ENCODE results near the gene TMEM198.

Gene TMEM198

DNA sequence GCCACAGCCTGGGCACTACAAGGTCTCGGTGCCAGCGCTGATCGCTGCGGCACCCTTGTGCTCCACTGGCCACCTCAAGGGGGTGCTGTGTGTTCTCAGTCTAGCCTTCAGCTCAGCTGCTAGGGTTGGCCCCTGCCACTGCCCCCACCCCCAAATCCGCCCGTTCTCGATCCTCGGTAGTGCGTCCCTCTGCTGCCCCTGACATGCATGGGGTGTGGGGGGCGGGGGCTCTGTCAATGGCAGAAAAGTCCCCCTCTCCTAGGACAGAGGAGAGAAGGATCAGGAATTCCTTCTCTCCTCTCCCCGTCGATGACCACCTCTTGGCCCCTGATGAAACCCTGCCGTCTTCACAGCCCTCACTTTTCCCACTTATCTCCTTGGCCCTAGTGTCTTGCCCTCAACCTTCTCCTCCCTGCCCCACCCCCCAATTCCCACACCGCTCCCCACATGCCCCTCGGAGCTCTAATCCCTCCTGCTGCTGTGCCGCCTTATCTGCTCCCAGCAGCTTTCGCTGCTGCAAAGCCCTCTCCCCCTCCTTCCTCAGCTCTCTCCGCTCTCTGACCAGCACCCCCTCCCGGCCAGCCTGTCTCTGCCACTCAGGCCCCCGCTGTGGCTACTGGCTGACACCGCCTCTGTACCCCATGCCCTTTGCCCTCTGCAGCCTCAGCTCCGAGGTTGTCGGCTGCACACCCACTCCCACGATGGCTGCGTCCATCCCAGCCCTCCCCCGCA lies 33.9 kb upstream of the TMEM198 start:
- DNase-seq: peak; percentile 13

DNA sequence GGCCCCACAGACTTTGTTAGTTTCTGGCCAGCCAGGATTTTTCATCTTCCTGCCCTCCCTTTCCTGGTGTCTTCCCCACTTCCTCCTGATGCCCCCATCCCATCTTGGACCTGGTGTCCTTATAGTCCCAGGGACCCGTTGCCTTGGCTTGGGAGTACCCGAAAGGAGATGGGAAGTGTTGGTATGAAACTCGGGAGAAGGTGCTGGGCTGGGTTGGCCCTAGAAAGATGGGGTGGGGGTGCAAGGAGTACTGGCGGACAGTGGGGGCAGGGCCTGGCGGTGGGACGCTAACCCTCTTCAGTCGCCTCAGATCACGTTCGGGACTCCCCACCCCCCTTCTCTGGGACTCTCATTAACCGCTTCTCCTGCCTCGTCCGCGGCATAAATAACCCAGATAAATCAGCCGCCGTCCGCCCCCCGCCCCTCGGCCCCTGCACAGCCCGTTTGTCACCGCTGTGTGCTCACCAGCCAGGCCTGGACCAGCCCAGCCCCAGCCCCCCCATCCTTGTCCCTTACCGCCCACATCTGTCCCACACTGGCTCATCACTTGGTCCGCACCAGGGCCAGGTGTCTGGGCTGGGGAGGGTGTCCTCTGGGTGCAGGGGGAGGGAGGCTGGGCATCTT lies 33.2 kb upstream of the TMEM198 start:
- DNase-seq: no peak

DNA sequence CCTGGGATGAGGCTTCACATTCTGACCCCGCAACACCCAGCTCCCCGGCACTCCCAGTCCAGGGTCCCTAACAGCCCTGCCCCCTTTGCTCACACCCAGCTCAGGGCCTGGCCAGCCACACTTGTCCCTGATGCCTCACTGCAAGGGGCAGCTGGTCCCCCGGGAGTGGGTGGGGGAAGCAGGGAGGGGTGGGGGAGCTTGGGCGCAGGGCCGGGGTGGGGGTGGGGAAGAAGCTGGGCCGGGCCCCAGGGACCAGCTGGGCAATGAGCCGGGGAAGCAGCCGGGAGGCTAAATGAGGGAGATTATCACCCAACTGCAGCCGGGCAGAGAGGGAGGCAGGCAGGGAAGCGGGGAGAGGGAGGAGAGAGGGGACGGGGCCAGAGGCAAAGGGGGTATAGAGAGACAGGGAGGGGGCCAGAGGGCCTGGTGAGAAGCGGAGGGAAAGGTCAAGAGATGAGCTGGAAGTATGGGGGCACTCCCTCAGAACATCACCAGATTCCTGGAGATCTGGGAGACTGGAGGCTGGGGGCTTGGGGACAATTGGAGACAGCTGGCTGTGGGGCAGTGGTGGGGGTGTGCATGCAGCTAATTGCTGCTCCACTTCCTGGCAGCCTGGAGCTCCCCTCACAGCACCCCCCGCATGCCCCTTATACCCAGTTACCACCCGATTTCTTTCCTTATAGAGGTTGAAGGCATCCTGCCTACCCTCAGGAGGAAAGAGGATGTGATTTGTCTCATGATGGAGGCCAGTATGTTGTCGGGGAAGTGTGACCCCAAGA lies 32.1 kb upstream of the TMEM198 start:
- DNase-seq: no peak

DNA sequence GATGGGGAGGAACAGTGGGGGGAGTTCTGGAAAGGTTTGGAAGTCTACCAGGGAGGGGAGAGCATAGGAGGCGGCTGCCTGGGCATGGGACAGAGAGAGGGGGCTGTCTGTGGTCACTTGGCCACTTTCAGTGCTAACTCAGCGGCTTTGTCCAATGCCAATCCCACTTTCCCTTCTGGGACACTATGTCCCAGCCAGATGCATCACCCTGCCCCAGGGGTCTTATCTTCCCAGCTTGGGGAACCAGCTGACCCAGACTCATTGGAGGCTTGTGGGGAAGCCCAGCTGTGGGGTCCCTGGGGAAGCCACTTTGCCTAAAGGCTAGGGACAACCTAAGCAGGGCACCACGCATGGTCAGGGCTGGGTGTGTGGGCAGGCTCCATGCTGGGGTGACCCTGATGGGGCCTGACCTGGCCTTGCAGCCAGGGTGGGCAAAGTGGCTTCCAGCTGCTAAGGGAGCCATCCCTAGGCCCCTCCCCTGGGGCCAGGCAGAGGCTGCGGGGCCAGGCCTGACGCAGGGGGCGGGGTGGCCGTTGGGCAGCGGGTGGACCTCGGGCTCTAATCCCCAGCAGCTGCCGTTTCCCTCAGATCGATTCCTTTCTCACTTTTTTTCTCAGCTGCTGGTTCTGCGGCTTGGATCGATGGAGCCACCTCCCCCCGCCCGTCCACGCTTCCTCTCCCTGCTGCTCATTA lies 31.2 kb upstream of the TMEM198 start:
- no peak for DNase-seq

DNA sequence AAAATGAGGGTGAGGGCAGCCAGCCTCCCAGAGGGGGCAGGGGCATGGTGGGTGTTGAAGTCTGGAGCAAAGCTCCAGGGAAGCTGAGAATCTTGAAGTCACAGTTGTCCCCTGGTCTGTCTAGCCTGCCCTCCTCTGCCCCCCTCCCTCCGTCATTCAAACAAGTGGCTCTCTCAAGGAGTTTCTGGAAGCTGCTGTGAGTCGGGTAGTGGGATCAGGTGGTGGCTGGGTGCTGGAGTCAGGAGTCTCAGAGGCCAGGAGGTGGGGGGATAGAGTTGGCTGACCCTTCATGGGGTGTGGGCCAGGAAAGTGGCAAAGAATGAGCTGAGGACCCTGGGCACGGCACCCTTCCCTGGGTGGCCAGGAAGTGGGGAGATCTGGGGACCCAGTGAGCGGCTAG lies 30.0 kb upstream of the TMEM198 start:
- no peak for DNase-seq

DNA sequence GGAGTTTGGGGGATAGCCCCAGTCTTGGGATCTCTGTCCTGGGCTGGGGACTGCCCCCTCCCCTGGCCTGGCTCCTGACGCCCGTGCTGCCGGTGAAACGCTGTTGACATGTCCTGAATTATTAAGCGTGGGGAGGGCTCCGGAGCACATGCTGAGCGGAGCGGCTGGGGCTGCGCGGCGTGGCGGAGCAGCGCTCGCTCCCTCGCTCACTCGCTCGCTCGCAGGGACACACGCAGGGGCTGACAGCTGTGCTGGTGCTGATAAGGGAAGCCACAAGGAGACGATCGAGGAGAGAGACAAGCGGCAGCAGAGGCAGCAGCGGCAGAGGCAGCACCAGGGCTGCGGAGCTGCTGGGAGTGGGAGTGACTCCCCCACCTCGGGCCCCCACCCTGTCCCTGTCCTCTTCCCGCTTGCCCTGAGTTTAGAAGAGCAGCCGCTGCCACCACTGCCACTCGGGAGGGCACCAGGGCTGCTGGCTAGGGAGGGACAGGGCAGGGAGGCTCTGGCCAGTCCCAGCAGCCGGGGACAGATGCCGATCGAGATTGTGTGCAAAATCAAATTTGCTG lies 29.5 kb upstream of the TMEM198 start, which contains the start of gene ASIC4:
Gene ASIC4, plus strand, starts transcription at position 287 of the 566 bp plus-strand sequence. Its CDS starts 243 bp downstream, at position 530.
- DNase-seq: no peak

DNA sequence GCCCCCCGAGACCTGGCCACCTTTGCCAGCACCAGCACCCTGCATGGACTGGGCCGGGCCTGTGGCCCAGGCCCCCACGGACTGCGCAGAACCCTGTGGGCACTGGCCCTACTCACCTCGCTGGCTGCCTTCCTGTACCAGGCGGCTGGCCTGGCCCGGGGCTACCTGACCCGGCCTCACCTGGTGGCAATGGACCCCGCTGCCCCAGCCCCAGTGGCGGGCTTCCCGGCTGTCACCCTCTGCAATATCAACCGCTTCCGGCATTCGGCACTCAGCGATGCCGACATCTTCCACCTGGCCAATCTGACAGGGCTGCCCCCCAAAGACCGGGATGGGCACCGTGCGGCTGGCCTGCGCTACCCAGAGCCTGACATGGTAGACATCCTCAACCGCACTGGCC lies 29.0 kb upstream of the TMEM198 start:
- no peak for DNase-seq

DNA sequence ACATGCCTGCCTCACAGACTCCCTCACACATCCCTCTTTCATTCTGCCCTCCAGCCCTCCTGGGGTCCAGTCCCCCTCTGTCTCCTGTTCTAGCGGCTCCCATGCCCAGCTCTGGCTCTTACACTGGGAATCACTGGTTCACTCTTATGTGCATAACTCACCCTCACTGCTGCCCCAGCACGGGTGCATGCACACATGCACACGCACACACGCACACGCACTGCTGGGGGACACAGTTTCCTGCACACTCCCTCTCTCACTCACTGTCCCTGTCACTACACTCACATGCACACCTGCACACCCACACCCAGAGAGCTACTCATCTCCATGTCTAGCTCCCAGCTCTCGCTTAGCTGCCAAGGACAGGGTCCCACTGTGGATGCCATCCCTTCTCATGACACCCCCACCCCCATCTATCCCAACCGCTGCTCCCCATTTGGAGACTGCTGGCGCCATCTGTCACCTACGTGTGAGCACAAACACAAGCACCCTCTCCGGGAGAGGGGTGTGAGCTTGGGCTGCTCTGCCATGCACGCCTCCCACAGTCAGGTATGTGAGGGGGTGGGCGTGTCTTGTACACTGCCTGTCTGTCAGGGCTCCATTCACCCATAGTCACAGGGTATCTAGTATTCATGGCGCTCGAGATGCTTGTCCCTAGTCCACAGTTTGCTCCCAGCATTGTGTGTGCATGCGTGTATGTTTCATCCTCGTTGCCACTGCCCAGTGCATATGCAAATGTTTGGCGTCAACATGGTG lies 27.8 kb upstream of the TMEM198 start:
- no peak for DNase-seq

DNA sequence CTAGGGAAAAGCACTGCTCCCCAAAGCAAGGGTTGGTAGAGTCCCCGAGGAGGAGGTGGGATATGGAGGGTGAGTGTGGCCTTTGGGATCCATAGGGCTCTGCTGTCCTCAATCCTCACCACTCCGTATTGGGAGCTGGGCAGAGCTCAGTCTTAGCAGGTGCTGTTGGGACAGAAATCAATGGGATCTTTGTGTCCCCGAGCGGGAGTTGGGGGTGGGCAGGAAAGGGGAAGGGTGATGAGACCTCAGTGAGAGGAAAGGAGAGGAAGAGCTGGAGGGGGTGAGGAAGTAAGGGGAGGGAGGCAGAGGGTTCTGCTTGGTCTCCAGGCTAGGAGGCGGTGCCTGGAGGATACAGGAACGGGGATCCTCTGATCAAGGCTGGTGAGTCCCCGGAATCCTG lies 26.9 kb upstream of the TMEM198 start:
- no peak for DNase-seq

DNA sequence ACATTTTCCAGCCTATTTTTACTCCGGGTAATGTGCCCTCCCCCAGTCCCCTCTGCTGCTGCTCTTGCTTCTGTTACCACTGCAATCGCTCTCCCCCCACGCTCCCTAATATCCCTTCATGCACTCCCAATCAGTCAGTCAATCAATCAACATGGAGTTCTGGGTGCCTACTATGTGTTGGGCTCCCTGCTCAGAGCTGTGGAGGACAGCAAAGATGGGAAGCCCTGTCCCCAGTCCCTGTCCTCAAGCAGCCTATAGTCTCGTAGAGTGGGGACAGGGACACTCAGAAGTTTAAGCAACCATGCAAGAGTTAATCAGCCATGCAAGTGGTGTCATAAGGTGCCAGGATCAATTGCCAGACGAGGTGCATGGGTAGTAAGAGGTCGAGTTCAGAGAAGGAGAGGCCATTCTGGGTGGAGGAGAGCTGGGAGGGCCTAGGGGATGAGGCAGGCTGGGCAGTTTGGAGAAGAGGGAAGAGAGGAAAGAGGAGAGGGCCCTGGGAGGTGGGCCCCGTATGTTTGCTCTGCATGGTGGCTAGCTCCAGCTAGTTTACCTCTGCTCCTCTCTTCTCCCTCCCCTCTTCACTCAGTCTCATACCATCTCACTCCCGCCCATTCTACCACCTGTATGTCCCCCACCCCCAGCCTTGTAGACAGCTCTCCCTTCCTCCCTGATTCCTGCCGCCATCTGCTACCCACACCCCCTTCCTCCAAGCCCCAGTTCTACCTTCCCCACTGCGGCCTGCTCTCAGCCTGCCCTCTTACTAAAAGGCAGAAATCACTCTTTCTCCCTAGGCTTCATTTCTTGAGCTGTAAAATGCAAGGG lies 25.7 kb upstream of the TMEM198 start:
- no peak for DNase-seq

DNA sequence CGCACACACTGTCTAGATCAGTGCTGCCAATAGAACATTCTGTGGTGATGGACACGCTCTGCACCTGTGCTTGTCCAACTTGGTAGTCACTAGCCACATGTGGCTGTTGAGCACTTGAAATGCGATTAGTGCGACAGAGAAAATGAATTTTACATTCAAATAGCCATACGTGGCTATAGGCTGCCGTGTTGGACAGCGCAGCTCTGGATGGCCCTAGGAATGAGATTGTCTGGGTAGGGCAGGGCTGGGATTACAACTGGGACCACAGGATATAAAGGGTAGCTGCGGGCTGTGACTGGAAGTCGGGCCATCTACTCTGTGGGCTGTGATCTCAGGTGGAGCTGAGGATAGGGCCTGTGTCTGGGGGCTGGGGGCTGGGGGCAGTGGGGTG lies 24.3 kb upstream of the TMEM198 start:
- no peak for DNase-seq

DNA sequence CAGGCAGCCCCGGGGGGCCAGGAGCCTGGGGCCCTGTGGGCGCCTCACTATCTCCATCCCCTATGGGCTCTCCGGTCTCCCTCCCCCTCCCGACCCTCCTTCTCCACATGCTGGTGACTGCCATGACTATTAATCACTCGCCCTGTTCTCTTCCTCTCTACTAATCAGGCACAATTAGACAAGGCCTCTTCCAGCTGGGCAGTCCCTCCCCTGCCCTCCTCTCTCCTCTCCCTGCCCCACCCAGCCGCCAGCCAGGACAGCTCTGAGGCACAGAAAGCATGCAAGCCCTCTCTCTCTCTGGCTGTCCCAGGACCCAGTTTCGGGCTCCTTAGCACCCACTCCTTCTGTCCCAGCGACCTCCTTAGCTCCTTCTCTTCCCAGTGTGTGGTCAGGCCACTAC lies 23.7 kb upstream of the TMEM198 start:
- DNase-seq: no peak

DNA sequence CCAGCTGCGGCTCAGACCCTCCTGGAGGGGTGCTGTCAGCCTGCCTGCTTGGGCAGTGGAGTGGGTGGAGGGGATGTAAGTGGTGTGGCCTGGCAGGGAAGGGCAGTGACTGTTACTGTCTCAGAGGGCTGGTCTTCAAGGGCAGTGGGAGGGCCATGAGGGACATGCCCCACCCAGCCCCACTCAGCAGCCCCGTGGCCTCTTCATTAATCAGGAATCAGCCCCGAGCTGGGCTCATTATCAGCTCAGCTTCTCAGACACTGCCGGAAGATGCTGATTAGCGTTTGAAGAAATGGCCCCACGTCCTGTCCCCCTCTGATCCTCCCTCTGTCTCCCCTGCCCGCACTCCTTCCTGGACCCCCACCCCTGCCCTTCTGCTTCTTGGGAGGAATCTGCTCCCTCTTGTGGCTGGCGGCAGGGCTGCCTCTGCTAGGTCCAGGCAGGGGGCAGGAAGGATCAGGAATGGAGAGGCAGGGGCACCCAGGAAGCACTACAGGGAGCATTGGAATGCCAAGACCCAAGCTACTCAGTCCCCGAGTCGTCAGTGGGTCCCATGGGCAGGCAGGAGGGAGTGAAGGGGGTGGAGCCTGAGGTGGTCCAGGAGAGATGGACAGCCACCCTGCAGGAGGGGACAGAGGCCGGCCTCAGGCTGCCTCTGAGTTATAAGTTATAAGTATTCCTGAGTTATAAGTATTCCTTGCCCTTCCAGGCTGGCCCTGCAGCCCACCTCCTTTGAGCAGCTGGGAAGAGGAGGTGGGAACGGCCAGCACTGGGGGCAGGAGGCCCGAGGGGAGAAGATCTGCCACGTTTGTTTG lies 22.6 kb upstream of the TMEM198 start:
- no peak for DNase-seq

DNA sequence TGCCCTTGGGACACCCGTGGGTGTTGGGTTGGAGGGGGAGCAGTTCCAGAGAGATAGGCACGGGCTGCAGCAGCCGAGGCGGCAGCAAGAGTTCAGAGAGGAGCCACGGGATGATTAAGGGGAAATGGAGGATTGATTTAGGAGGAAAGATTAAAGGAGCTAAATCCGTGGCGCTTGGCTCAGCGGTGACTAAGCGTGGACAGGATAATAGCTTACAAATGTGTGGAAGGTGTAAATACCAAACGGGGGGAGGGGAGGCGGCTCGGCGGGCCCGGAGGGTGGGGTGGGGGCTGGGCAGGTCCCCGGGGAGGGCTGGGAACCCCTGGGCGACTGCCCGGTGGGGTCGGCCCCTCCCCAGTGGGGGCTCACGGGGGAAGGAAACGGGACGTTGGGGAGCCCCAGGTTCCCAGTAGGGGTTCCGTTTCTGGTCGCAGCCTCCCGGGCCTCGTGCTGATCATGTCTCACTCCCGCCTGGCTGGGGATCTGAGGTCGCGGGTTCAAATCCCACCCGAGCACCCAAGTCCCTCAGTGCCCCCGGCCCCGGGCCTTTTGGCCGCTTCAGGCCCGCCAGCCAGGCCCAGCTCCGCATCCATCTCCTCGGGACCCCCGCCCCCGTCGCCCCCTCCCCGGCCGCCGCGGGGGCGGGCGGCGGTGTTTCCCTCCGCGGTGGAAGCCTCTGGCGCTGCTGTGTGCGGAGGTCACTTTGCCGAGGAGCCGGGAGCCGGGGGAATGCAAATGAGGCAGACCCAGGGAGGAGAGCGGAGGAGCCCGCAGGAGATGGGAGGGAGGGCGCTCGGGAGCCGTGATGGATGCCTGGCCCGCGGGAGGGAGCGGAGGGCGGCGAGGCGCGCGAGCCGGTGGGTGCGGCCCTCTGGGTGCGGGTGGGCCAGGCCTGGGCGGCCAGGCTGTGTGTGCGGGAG lies 21.5 kb upstream of the TMEM198 start:
- DNase-seq: no peak

DNA sequence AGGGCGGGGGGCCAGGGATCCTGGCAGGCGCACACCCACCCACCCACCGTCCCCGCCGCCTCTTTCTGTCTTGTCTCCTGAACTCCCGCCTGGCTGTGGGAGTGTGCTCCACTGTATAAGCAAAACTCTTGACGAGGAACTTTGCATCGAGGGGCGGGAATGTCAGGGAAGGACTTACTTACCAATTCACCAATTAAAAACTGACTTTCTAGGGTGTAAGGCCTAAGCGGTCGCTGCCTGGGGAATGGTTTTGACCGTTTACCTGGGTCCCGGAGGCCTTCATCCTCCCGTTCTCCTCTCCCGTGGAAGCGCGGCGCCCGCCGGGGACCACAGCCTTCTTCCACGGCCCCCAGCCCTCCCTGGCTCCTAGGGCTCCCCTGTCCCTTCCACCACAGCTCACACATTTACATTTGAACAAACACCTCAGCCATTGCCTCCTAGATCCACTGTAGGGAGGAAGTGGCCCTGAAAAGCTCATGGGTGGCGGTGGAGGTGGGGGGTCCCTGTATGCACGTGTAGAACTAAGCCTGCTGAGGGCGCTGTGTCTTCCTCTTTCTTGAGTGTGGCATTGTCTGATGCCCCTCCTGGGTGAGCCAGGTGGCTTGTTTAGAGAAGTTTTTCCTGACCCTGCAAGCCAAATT lies 20.7 kb upstream of the TMEM198 start:
- DNase-seq: no peak

DNA sequence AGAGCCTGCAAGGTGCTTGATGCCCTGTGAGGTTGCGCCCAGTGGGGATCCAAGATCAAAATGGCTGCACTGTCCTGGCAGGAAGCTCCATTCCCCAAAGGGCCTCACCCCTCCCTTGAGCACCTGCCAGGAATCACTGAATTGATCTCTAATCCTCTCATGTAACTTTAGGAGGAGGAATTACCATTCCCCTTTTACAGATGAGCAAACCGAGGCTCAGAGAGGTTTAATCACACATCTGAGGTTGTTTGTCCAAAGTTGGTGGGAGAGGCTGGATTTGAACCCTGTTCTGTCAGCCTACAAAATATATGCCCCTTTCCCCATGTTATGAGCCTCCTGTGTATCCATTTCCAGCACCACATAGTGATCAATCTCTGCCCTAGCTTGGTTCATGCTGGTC lies 19.0 kb upstream of the TMEM198 start:
- DNase-seq: no peak

DNA sequence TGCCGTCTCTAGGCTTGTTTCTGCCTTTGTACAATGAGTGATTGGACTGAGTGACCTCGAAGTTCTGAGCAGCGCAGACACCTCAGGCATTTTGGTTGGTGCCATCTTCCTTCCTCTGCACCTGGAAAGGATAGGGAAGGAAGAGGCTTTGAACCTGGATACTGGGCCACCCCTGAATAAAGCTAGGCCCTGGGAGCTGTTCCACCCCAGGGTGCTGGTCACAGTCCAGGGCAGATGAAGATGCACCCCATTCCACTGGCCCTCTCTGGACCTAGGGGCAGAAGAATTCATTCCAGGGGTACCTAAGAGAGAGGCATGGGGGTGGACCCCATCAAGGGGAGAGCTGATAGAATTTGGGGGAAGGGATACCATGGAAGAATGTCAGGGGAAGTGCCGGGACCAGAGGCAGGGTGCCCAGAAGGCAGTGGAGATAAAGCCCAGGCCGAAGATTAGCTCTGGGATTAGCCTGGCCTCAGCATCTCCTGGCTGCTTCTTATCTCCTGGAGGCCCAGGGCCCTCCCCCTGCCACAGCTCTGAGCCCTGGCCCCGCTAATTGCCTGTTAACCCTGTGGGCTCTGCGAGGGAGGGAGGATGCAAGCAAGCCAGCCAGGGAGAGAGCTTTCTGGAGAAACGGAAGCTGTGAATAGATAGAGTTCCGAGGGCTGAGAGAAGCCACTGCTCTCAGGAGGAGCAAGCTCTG lies 18.1 kb upstream of the TMEM198 start:
- no peak for DNase-seq
